HUES64 (cell line): ENCODE measurements around the gene ENHO.
"Not testable (repeated sequence)": the region's sequence is repeated elsewhere in the genome, so short reads cannot be mapped to it uniquely, and the experiment has no call there.

Experiments
- H3K27ac ChIP-seq: 2 replicates; pipeline ENCODE4 v1.7.0; 2013; ENCODE audit warnings: low read depth, low read length, inconsistent platforms
- H3K27me3 ChIP-seq: 2 replicates; pipeline ENCODE4 v1.6.1; 2013; ENCODE audit warnings: mild to moderate bottlenecking, low read length; ENCODE audit not compliant: insufficient read depth
- H3K36me3 ChIP-seq: 2 replicates; pipeline ENCODE4 v1.6.1; 2013; ENCODE audit warnings: mild to moderate bottlenecking, low read length; ENCODE audit not compliant: insufficient read depth
- H3K4me1 ChIP-seq: 2 replicates; pipeline ENCODE4 v1.6.1; 2013; ENCODE audit warnings: mild to moderate bottlenecking, low read length, moderate library complexity; ENCODE audit not compliant: insufficient read depth
- H3K4me3 ChIP-seq: 2 replicates; pipeline ENCODE4 v1.5.1; 2013; ENCODE audit warnings: mild to moderate bottlenecking, low read length, moderate library complexity
- H3K9ac ChIP-seq: 2 replicates; pipeline ENCODE4 v1.6.1; 2013; ENCODE audit warnings: mild to moderate bottlenecking, low read depth, low read length
- H3K9me3 ChIP-seq: 2 replicates; pipeline ENCODE4 v1.6.1; 2013; ENCODE audit warnings: low read depth, low read length; ENCODE audit not compliant: insufficient read depth
- WGBS: fragments of 150-250, 120-280 bp; methylation state at CpG from one replicate; pipeline ENCODE4 v1.1.7; 2013; ENCODE audit warnings: missing lambda C conversion rate; 5-methylcytosine and 5-hydroxymethylcytosine counted together

The ENHO gene

GRCh38 chr9:34491596-34491995, 31.2 kb downstream of the ENHO start:
- Histone ChIP-seq H3K9me3 (no peaks in the 10 kb centered on the region), H3K4me1 (no peaks in the 10 kb centered on the region), H3K36me3 (no peaks in the 10 kb centered on the region), H3K9ac (no peak overlapping the region), H3K27ac (no peak overlapping the region), H3K27me3 (no peaks in the 10 kb centered on the region; the same call in 1 of the 2 replicates), H3K4me3 (no peak overlapping the region)
- WGBS: 59% methylated on average over 2 of the region's 2 CpGs

- 81% methylated on average over 3 of the region's 3 CpGs for WGBS
- no peak overlapping the region for H3K27ac ChIP-seq
- H3K4me3 ChIP-seq: no peak overlapping the region
- H3K4me1 ChIP-seq: no peaks in the 10 kb centered on the region
- no peaks in the 10 kb centered on the region for H3K36me3 ChIP-seq
- no peaks in the 10 kb centered on the region; the same call in 1 of the 2 replicates for H3K27me3 ChIP-seq
- H3K9ac ChIP-seq: no peak overlapping the region
- H3K9me3 ChIP-seq: no peaks in the 10 kb centered on the region
Measured at GRCh38 chr9:34490760-34491159, 32.0 kb downstream of the ENHO start.

- no peaks in the 10 kb centered on the region for H3K36me3 ChIP-seq
- no peak overlapping the region for H3K9ac ChIP-seq
- no peaks in the 10 kb centered on the region for H3K4me1 ChIP-seq
- H3K27ac ChIP-seq: no peak overlapping the region
- WGBS: 71% methylated on average over 1 of the region's 1 CpG
- H3K4me3 ChIP-seq: no peak overlapping the region
- no peaks in the 10 kb centered on the region; the same call in 1 of the 2 replicates for H3K27me3 ChIP-seq
- H3K9me3 ChIP-seq: no peaks in the 10 kb centered on the region
Measured at GRCh38 chr9:34490360-34490759, 32.4 kb downstream of the ENHO start.

GRCh38 chr9:34486572-34486971, 36.2 kb downstream of the ENHO start:
- 86% methylated on average over 2 of the region's 3 CpGs for WGBS
- no peaks in the 10 kb centered on the region; the same call in 1 of the 2 replicates for H3K27me3 ChIP-seq
- H3K36me3 ChIP-seq: no peaks in the 10 kb centered on the region
- H3K4me1 ChIP-seq: no peaks in the 10 kb centered on the region
- H3K9ac ChIP-seq: no peak overlapping the region
- no peaks in the 10 kb centered on the region for H3K9me3 ChIP-seq
- H3K4me3 ChIP-seq: no peak overlapping the region
- H3K27ac ChIP-seq: no peak overlapping the region

GRCh38 chr9:34485822-34486221, 37.0 kb downstream of the ENHO start:
- H3K9ac ChIP-seq: no peak overlapping the region
- H3K4me1 ChIP-seq: no peaks in the 10 kb centered on the region
- no peak overlapping the region for H3K4me3 ChIP-seq
- H3K36me3 ChIP-seq: no peaks in the 10 kb centered on the region
- no peak overlapping the region for H3K27ac ChIP-seq
- H3K27me3 ChIP-seq: no peaks in the 10 kb centered on the region; the same call in 1 of the 2 replicates
- 90% methylated on average over 5 of the region's 6 CpGs for WGBS
- H3K9me3 ChIP-seq: no peaks in the 10 kb centered on the region

- H3K4me3 ChIP-seq: no peak overlapping the region
- no peaks in the 10 kb centered on the region for H3K4me1 ChIP-seq
- H3K9ac ChIP-seq: no peak overlapping the region
- no peaks in the 10 kb centered on the region; the same call in 1 of the 2 replicates for H3K27me3 ChIP-seq
- no peaks in the 10 kb centered on the region for H3K9me3 ChIP-seq
- H3K36me3 ChIP-seq: no peaks in the 10 kb centered on the region
- no peak overlapping the region for H3K27ac ChIP-seq
Measured at GRCh38 chr9:34484678-34485077, 38.1 kb downstream of the ENHO start.

- not testable (repeated sequence) for H3K4me3 ChIP-seq, H3K36me3 ChIP-seq, H3K27me3 ChIP-seq, H3K9ac ChIP-seq, H3K27ac ChIP-seq, H3K9me3 ChIP-seq, H3K4me1 ChIP-seq
- 94% methylated on average over 24 of the region's 27 CpGs for WGBS
Measured at GRCh38 chr9:34482746-34483145, 40.0 kb downstream of the ENHO start.

- H3K4me1 ChIP-seq, H3K27ac ChIP-seq, H3K9me3 ChIP-seq, H3K36me3 ChIP-seq, H3K4me3 ChIP-seq, H3K27me3 ChIP-seq, H3K9ac ChIP-seq: not testable (repeated sequence)
- WGBS: 94% methylated on average over 13 of the region's 13 CpGs
Measured at GRCh38 chr9:34481620-34482019, 41.2 kb downstream of the ENHO start.

- Histone ChIP-seq H3K27me3 (no peaks in the 10 kb centered on the region), H3K27ac (no peak overlapping the region), H3K9ac (no peak overlapping the region), H3K4me3 (no peak overlapping the region), H3K36me3 (no peaks in the 10 kb centered on the region), H3K4me1 (no peaks in the 10 kb centered on the region), H3K9me3 (no peaks in the 10 kb centered on the region)
- WGBS: 73% methylated on average over 5 of the region's 5 CpGs
Measured at GRCh38 chr9:34479431-34479866, 43.3 kb downstream of the ENHO start.

- WGBS: 100% methylated on average over 1 of the region's 1 CpG
- Histone ChIP-seq H3K9ac (no peak overlapping the region), H3K27me3 (no peaks in the 10 kb centered on the region), H3K27ac (no peak overlapping the region), H3K36me3 (no peaks in the 10 kb centered on the region), H3K4me1 (no peaks in the 10 kb centered on the region), H3K4me3 (no peak overlapping the region), H3K9me3 (no peaks in the 10 kb centered on the region)
Measured at GRCh38 chr9:34477541-34477940, 45.2 kb downstream of the ENHO start.

GRCh38 chr9:34475097-34475496, 47.7 kb downstream of the ENHO start:
- no peaks in the 10 kb centered on the region for H3K9me3 ChIP-seq
- 80% methylated on average over 3 of the region's 3 CpGs for WGBS
- H3K4me3 ChIP-seq: no peak overlapping the region
- H3K36me3 ChIP-seq: no peaks in the 10 kb centered on the region
- H3K4me1 ChIP-seq: no peaks in the 10 kb centered on the region
- no peak overlapping the region for H3K9ac ChIP-seq
- no peak overlapping the region for H3K27ac ChIP-seq
- H3K27me3 ChIP-seq: no peaks in the 10 kb centered on the region
